ENCODE results near the gene THSD4.
"Not testable (repeated sequence)": the region's sequence is repeated elsewhere in the genome, so short reads cannot be mapped to it uniquely, and the experiment has no call there.

THSD4 gene

DNA sequence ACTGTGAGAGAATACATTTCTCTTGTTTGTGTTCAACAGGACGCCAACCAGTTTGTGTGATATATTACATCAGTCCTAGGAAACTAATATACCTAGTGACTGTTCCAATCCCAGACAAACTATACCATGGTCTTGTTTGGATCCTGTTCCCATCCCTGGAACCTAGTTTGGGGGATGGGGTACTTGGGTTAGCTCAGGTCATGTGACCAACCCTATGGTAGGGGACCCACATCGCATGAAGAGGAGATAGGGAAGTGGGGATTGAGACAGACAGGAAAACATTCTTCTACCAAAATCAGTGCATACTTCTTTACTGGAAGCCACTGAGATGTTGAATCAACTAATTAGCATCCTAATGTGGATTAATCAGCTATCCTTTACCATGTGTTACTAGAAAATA, 146.1 kb downstream of the THSD4 start:
- DNase-seq (ENCODE audit: low spot score), result no peak

DNA sequence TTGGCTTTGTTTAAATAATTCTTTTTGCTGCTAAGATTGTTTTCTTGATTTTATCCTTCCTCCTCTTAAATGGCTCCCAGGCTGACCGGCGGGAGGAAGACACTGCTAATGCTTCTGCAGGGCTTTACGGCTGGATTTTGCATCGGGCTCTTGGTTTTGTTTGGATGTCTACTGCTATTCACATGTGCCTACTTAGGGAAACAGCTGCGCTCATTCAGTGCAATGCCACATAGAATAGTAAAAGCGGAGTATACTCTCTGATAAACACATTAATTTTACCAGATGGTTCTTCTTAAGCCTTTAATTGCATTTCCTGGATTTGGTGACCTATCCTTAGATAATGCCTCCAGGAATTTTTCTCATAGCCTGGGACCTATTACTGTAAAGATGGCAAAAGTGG, 146.6 kb downstream of the THSD4 start:
- DNase-seq (ENCODE audit: low spot score), result no peak

DNA sequence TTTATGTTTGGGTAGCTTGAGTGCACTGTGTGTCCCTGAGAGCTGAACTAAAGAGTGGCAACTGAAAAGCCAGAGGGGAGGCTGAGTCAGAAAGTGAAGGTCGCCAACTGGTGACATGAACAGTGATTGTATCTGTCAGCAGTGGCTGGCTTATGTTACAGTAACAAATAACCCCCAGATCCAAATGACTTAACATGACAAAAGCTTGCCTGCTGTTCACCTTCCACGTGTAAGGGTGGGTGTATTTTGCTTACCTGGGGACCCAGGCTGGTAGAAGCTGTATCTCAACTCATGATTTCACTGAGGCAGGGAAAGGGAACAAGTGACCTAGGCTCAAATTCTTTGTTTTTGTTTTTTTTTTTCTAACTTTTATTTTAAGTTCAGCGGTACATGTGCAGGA, 147.3 kb downstream of the THSD4 start:
- no peak for DNase-seq (ENCODE audit: low spot score)

DNA sequence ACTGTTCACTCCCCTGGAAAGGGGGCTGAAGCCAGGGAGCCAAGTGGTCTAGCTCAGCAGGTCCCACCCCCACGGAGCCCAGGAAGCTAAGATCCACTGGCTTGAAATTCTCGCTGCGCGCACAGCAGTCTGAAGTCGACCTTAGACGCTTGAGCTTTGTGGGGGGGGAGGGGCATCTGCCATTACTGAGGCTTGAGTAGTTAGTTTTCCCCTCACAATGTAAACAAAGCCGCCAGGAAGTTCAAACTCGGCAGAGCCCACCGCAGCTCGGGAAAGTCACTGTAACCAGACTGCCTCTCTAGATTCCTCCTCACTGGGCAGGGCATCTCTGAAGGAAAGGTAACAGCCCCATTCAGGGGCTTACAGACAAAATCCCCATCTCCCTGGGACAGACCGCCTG, 150.3 kb downstream of the THSD4 start:
- DNase-seq (ENCODE audit: low spot score), result not testable (repeated sequence)

DNA sequence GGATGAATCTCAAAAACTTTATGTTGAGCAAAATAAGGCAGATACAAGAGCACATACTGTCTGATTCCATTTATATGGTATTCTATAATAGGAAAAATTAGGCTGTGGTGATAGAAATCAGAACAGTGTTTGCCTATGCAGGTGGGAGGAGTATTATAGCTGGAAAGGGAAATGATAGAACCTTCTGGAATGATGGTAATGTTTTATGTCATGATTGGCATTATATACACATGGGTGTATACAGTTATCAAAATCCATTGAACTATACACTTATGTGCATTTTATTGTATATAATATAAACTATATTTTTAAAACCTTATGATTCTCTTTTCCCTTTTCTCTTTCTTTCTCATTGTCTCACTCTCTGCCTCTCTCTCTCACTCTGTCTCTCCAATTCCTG, 156.1 kb downstream of the THSD4 start:
- no peak for DNase-seq (ENCODE audit: low spot score)

DNA sequence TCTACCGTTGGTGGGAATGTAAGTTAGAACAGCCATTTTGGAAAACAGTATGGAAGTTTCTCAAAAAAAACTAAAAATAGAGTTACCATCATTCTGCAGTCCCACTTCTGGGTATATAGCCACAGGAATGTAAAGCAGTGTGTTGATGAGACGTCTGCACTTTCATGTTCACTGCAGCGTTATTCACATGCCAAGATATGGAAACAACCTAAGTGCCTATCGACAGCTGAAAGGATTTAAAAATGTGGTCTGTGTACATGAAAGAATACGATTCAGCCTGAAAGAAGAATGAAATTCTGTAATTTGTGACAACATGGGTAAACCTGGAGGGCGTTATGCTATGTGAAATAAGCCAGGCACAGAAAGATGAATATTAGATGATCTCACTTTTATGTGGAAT, 157.7 kb downstream of the THSD4 start:
- no peak for DNase-seq (ENCODE audit: low spot score)

DNA sequence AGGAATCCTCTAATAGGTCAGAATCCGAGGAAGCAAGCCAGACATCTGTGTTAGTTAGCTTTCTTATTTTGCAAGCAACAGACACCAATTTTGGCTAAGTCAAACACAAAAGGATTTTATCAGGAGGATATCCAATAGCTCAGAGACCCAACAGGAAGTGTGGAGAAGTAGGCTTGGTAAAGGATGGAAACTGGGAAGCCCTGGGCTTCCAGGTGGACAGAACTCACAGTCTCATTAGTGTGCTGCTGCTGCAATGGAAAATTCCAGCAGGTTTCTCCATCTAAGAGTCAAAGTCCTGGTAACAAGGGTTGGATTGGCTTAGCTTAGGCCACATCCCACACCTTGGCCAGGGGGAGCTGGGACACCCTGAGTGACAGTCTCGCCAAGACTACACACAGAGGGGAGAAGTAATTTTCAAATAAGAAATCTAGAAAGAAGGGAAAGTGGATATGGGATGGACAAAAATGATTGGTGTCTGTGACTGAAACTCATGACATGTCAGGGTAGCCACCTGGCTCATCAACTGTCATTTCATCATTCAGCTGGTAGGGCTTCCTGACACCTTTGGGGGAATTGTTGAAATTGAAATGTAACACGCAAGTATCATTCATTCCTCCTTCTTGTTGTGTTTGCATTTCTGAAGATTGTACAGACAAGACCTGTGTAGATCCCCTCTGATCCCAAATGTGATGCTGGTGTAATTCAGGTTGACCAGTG, 158.6 kb downstream of the THSD4 start:
- no peak for DNase-seq (ENCODE audit: low spot score)

DNA sequence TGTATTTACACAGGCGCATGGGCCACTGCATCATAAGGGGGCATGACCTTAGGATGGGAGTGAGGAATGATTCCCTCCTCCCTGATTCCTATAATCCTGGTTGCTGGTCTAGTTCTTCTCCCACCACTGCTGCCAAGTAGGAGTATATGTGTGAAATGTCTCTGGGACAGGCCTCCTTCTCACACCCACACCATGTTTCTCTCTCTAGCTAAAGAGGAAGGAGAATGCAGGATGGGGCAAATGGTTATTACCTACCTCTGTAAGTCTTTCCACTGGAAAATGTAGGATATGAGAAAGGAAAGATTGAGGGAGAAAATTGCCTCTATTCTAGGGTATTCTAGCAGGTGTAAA, 159.2 kb downstream of the THSD4 start:
- DNase-seq (ENCODE audit: low spot score), result no peak

DNA sequence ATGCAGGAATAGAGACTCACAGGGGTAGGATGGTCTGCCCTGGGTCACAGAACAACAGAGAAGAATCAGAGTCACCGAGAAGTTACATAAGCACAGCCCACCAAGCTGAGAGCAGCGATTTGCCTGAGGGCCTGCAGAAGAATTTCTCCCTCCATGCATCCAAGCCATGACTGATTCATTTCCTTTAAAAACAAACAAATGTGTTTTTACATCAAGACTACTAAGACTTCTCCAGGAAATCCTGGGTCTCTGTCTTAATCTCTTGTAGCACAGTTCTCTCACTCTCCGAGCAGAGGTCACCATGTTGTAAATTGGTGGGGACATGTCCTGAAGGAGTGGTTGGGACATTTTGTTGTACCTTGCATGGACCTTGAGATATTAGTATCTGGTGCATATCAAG, 159.8 kb downstream of the THSD4 start:
- DNase-seq (ENCODE audit: low spot score), result peak; percentile 50

DNA sequence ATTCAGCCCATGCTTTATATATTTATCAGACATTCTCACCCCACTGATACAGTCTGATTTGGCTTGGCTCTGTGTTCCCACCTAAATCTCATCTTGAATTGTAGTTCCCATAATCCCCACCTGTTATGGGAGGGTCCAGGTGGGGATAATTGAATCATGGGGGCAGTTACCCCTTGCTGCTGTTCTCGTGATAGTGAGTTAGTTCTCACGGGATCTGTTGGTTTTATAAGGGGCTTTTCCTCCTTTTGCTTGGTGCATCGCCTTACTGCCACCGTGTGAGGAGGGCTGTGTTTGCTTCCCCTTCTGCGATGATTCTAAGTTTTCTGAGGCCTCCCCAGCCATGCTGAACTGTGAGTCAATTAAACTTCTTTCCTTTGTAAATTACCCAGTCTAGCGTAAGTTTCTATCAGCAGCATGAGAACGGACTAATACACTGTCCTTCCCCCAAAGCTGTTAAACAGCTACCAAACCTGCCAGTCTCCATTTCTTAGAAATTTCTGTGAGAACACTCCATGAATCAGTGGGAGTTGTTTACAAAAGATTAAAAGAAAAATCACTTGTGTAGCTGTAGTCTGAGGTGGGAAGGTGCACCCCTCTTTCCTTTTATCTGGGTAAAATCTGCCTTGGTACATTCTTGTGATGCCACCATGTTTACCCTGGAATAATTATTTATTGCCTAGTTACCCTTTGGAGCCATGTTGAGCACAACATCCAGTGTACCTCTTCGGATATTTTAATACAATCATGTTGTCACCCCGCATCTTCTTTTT, 160.5 kb downstream of the THSD4 start:
- no peak for DNase-seq (ENCODE audit: low spot score)

DNA sequence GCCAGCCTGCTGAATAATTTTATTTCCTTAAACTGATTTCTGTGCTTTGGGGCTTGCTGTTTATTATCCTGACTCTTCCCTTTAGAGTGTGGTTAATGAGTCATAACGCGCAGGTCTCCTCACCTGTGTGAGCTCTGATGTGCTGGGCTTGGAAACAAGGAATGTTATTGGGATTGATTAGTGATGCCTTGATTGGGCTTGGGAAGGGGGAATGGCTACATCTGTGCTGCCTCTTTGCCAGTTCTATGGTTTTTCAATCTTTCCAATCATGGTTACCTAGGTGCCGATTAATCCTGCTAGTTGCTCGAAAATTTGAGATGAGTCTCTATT, 161.0 kb downstream of the THSD4 start:
- no peak for DNase-seq (ENCODE audit: low spot score)

DNA sequence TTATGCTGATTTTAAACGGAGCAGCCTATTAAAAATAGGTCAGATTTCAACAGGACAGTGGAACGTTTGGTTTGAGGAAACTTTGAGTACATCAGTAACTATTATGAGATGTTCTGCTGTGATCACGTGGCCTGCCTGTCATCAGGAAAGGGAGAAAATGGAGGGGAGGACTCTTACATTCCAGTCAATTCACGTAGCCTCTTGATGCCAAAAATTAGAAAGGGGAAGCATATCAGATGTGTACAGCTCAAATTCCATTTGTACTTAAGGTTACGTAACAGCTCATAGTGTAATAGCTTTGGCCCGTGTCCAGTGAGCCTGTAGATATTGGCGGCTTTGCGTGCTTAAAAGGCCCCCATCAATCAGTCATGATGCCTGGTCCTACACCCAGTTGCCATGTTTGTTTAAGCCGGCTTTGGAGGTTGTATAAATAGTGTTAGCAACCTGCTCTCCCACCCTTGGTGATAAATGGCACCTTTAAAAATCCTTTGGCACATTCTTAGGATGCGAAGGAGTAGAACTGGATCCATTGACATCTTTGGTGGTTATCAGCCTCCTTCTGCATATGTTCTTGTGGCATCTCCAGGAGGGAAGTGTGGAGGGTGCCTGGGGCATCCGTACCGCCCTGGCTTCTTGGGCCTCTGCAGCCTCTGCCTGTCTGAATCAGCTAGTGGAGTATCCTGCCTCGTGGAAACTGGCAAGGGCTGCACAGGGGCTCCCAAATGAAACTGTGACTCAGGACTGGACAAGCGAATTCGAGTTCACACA, 163.9 kb downstream of the THSD4 start:
- DNase-seq (ENCODE audit: low spot score), result peak; percentile 54

DNA sequence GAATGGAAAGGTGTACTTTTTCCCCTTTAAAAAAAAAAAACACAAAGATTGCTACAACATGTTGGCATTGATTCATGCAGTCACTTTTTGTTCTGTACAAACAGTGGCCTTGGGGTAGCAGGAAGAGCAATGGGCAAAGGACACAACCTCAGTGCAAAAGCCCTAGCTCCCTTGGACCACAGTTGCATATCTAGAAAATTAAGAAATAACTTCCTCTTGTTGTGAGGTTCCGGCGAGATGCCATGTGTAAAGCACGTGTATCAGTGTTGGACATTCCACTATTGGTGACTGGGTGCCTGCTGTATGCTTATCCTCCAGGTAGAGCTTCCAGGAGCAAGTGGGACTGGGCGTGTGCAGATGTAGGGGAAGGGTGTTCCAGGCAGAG, 164.5 kb downstream of the THSD4 start:
- no peak for DNase-seq (ENCODE audit: low spot score)

DNA sequence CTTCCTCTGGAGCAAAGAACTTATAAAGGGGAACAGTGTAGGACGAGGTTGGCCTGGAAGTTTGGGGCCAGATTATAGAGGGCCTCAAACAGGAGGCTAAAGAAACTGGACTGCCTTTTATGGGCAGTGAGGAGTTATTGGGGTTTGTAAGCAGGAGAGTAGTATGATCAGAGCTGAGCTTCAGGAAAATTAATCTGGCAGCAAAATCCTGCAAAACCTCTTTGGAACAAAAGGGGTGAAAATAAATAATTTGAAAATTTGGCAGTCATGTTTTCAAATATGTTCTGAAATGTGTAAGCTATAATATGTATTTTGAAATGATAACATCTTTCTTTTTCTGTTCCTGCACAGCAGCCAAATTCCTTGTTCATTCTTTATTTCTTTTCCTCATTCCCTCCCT, 164.9 kb downstream of the THSD4 start:
- DNase-seq (ENCODE audit: low spot score), result no peak

DNA sequence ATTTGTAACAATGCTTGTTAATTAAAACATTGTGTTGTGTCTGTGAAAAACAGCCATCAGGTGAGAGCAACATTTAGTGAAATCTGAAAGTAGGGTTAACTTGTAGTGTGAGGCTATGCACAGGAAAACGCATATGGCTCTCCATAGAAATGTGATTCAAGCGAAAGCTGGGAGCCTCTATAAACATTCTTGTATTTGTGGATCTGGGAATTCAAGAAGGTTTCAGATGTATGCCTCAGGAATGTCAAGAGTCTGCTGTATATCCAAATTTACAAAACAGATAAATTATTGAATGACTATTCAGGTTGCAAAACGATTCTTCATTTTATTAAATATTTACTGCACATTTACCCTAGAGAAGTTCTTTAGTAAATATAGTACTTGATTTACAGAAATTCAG, 166.0 kb downstream of the THSD4 start:
- DNase-seq (ENCODE audit: low spot score), result no peak

DNA sequence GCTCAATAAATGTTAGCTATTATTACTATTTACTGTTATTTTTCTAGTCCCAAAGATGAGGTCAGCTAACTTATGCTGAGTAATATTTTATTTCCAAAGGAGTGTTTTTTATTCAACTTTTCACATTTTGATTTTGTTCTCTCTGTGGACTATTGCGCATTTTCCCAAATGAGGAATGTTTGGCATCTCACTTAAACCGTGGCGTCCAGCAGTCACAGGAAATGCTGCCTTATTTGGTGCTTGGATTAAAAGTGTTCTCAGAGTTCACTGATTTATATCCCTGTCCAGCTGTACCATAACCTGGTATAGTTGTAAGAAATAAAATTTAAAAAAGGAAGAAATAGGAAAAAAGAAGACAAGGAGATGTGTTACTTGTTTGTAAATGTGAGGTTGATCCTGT, 166.8 kb downstream of the THSD4 start:
- peak; percentile 55 for DNase-seq (ENCODE audit: low spot score)

DNA sequence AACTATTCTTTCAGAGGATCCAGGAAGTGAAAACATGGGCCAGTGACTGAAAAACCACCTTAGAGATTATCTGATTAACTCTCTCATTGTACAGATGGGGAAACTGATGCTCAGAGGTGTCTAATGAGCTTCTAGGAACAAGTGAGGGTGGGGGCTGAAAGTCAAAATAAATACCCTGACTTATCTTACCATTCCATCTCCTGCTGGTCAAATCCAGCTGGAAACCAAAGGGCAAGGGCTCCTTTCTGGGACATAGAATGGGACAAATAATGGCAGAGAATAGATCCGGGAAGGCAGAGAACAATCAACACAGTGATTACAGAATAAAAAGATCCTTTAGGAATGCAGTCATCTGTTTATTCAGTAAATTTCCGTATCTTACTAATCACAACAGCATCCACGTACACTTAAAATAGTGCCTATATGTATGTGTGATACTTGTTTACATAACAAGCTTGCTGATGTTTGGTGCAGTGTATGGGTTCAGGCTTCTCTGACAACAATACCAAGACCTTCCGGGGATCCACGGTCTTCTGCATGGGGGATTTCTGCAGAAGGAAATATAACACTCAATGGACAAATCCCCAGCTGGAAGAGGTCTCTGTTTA, 173.2 kb downstream of the THSD4 start:
- no peak for DNase-seq (ENCODE audit: low spot score)

DNA sequence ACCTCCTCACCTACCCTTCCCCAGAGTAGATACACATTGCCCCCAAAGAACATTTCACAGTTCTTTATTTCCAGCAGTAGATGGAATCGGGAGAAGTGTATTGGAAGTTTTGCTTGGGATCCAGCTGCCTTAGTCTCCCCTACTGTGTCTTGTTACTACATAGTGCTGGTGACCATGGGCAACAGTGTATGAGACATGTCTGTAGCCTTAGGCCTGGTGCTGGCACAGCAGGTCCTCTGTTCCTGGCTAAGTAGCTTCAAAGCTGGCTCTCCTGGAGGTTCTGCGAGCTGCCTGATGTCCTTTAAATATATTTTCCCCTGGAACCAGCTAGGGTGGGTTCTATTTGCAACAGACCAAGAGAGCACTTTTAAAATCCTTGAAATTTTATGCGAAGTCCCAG, 174.7 kb downstream of the THSD4 start:
- DNase-seq (ENCODE audit: low spot score), result no peak

DNA sequence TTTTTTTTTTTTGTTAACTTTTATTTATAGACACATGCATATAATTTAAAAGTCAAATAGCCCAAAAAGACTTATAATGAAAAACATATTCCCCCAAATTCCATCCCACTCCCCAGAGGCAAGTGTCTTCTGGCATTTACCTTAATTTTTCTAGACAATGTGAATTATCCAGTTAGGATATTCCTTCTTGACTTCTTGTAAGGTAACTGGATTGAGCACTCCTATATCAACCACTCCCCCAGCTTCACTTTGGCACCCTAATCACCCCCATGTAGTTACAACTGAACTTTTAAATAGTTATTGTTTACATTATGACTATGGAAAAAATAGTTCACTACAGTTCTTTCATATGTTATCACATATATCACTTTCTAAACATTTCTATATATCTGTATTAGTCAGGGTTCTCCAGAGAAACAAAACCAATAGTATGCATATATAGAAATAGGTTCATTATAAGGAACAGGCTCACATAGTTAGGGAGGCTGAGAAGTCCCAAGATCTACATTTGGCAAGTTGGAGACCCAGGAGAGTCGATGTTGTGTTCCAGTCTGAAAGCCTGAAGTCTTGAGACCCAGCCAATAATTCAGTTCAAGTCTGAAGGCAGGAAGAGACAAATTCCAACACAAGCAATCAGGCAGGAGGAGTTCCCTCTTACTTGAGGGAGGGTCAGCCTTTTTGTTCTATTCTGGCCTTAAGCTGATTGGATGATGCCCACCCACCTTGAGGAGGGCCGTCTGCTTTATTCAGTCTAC, 175.8 kb downstream of the THSD4 start:
- DNase-seq (ENCODE audit: low spot score), result no peak

DNA sequence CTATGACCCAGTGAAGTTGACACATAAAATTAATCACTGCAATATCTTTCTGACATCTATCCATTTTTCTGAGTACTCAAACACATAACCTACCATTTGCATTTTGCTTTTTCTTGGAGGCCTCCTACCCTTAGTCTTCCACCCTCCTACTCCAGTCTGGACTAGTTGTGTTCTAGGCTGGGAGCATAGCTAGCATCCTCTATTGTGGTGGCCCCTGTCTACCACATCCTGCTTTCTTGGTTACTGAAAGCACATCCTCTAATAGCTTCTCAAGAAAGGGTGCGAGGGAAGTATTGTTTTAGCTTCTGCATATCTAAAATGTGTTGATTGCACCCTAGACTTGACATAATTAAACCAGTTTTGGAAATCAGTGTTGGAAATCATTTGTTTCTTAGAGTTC, 176.5 kb downstream of the THSD4 start:
- DNase-seq (ENCODE audit: low spot score), result no peak

DNA sequence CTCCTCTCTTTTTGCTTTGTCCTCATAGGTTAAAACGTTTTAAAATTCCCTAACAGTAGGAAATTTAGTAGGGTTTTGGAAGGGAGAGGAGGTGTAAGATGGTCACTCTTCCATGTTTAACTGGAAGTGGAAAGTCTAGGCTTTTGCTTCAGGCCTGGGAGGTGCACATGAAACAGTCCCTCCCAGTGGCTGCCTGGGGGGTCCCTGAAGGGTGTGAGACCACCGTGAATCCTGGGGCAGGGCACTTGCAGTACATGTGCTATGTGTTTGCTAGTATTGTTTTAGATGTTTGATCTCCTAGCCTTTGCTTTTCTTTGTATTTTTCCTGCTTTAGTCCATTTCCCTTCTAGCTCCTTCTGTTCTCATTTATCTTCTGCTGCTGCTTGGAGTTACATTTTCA, 178.5 kb downstream of the THSD4 start:
- no peak for DNase-seq (ENCODE audit: low spot score)

DNA sequence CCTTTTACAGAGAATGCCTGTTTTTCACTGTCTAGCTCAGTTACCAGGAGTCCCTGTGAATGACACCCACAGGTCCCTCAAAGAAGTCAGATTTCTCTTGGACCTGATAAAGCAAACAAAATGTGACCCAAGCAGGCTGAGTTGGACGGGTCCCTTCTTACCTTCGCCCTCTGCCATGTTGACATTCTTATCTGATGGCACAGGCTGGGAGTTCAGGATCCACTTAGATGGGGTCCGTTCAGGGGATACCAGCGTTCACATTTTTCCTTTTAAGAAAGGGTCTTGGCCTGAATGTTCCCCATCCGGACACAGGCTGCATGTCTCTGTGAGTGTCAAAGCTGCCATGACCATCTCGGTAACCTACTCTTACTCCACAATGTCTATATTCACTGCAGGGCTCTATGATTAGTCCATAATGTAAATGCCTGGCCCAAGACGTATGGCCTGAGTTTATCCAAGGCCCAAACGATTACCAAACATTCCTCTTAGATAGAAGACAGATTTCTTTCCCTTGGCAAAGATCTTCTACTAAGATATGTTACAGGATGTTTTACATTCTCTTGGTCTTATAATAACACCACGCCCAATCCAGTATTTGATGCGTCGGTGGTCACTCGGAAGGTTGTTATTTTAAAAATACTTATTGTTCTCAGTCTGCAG, 179.1 kb downstream of the THSD4 start:
- peak; percentile 58 for DNase-seq (ENCODE audit: low spot score)
